K562 (cell line): Measurements from ENCODE around the gene EHBP1L1. TPM values are rescaled to one million over a fixed set of nuclear protein-coding genes. Genes with fewer than 3 reads are reported as not detected.
A peak's percentile ranks its signal among the peaks of the same experiment; 100 is the strongest.

ENCODE experiments used
- CBX2 ChIP-seq: fragments of 200-600 bp; sonication (generic); IDR thresholded peaks from one replicate; pipeline ENCODE4 v1.6.1; 2012; ENCODE audit warnings: mild to moderate bottlenecking, low read length, inconsistent platforms; ENCODE audit not compliant: insufficient read depth, poor library complexity, severe bottlenecking
- DACH1 ChIP-seq: fragments of 450-650 bp; IDR thresholded peaks from 2 replicates; pipeline ENCODE4 v1.6.1; 2018; ENCODE audit not compliant: partially characterized antibody
- EP400 ChIP-seq: fragments of 450-650 bp; IDR thresholded peaks from 2 replicates; pipeline ENCODE4 v1.6.1; 2017; ENCODE audit warnings: antibody characterized with exemption, mild to moderate bottlenecking, moderate library complexity
- HCFC1 ChIP-seq: IDR thresholded peaks from 2 replicates; pipeline ENCODE4 v1.6.1; 2012; ENCODE audit warnings: low read depth, low read length, improper control_type of control experiment
- HMG20B ChIP-seq: fragments of 250-450 bp; sonication (Bioruptor Pico); IDR thresholded peaks from 2 replicates; pipeline ENCODE4 v1.5.0; 2021; ENCODE audit warnings: mild to moderate bottlenecking
- MECOM ChIP-seq: fragments of 250-450 bp; sonication (Bioruptor Pico); IDR thresholded peaks from 2 replicates; pipeline ENCODE4 v1.8.0; 2022; ENCODE audit warnings: inconsistent platforms
- MTA3 ChIP-seq: fragments of 450-650 bp; formaldehyde crosslinking; IDR thresholded peaks from 2 replicates; pipeline ENCODE4 v1.6.1; 2017; ENCODE audit warnings: mild to moderate bottlenecking, borderline replicate concordance
- NCOA2 ChIP-seq, 2 experiments: fragments of 450-650 bp; IDR thresholded peaks; 2 replicates each; pipeline ENCODE4 v1.6.1; 2018; ENCODE audit warnings: mild to moderate bottlenecking in 2 of 2, moderate library complexity in 1 of 2; ENCODE audit not compliant: partially characterized antibody in 2 of 2
- PHF8 ChIP-seq: fragments of 200-600 bp; sonication (generic); IDR thresholded peaks from 2 replicates; pipeline ENCODE4 v1.6.1; 2012; ENCODE audit warnings: mixed run types, mild to moderate bottlenecking, inconsistent platforms, low read length, moderate library complexity, borderline replicate concordance
- RBM15 ChIP-seq: fragments of 200-400 bp; formaldehyde crosslinking; IDR thresholded peaks from 2 replicates; pipeline ENCODE4 v1.6.1; 2018; ENCODE audit warnings: mild to moderate bottlenecking, low read length, moderate library complexity; ENCODE audit not compliant: insufficient read depth
- RCOR1 ChIP-seq, 2 experiments: IDR thresholded peaks; 2 replicates each; pipeline ENCODE4 v1.6.1; 2012; ENCODE audit warnings: low read depth in 2 of 2, low read length in 2 of 2, borderline replicate concordance in 1 of 2, improper control_type of control experiment in 1 of 2
- SIN3A ChIP-seq, 2 experiments: fragments of 150-350 bp in 1 of 2; IDR thresholded peaks; 2 replicates each; pipeline ENCODE4 v1.6.1; 2011 to 2016; ENCODE audit warnings: borderline replicate concordance in 2 of 2, low read depth in 2 of 2, low read length in 2 of 2, mild to moderate bottlenecking in 2 of 2, moderate library complexity in 2 of 2; ENCODE audit not compliant: control insufficient read depth in 1 of 2
- SRSF7 ChIP-seq: fragments of 200-400 bp; formaldehyde crosslinking; optimal IDR thresholded peaks from 2 replicates; pipeline ENCODE3; 2017; ENCODE audit warnings: mild to moderate bottlenecking, low read depth, low read length
- XRCC5 ChIP-seq: fragments of 200-400 bp; formaldehyde crosslinking; IDR thresholded peaks from 2 replicates; pipeline ENCODE4 v1.6.1; 2017; ENCODE audit warnings: low read depth, mild to moderate bottlenecking, low read length
- ZBTB17 ChIP-seq: fragments of 450-650 bp; formaldehyde crosslinking; IDR thresholded peaks from 2 replicates; pipeline ENCODE4 v1.4.0; 2020; ENCODE audit warnings: mild to moderate bottlenecking
- ZFP30 ChIP-seq: fragments of 250-450 bp; sonication (Bioruptor Pico); IDR thresholded peaks from 2 replicates; pipeline ENCODE4 v1.8.0; 2022; ENCODE audit warnings: moderate library complexity, mild to moderate bottlenecking, inconsistent platforms, borderline replicate concordance
- ZNF696 ChIP-seq: fragments of 250-450 bp; sonication (Bioruptor Pico); conservative IDR thresholded peaks from 2 replicates; pipeline ENCODE4 v1.4.0; 2020; ENCODE audit warnings: mild to moderate bottlenecking, moderate library complexity
- polyA plus RNA-seq, 8 experiments: library from polyadenylated mRNA; depleted of rRNA in 4 of 8; stranded (reverse) in 5 of 8; unstranded in 3 of 8; fragments of >200 nt; fragmentation: Nextera tagmentation in 2 of 8; fragmentation: Illumina TruSeq in 1 of 8; extraction: Ambion mirVana in 2 of 8; extraction: Trizol in 1 of 8; gene quantifications; 2 replicates each; pipeline versions ENCODE4 v1.2.1 to v1.2.3, GENCODE V29; 2011 to 2014; ENCODE audit warnings: inconsistent platforms in 1 of 8, missing spikeins in 1 of 8
- total RNA-seq, 7 experiments: library from RNA; depleted of rRNA in 6 of 7; stranded (reverse); fragments of >200 nt in 6 of 7; fragmentation: Illumina TruSeq in 2 of 7; extraction: Trizol in 2 of 7; gene quantifications; 2 replicates each; pipeline versions ENCODE4 v1.2.1 to v1.2.3, GENCODE V29; 2011 to 2021; ENCODE audit warnings: low replicate concordance in 1 of 7
- TF ChIP-seq, protein P1 (sequence below): fragments of 450-650 bp; formaldehyde crosslinking; IDR thresholded peaks from 2 replicates; pipeline ENCODE4 v1.4.0; 2020; ENCODE audit warnings: mild to moderate bottlenecking, moderate library complexity
- TF ChIP-seq, protein P2 (sequence below): fragments of 250-450 bp; sonication (Bioruptor Pico); IDR thresholded peaks from 2 replicates; pipeline ENCODE4 v1.4.0; 2020
- TF ChIP-seq, protein P3 (sequence below): fragments of 450-650 bp; formaldehyde crosslinking; IDR thresholded peaks from 2 replicates; pipeline ENCODE4 v1.4.0; 2020; ENCODE audit warnings: mild to moderate bottlenecking

Gene EHBP1L1
- total and polyA plus RNA-seq, 9 of the 15 experiments (the other 6 are each of a cell fraction or from before 2014, with no cell fraction given): 0.03 to 87.1 (median 26.3) TPM

DNA sequence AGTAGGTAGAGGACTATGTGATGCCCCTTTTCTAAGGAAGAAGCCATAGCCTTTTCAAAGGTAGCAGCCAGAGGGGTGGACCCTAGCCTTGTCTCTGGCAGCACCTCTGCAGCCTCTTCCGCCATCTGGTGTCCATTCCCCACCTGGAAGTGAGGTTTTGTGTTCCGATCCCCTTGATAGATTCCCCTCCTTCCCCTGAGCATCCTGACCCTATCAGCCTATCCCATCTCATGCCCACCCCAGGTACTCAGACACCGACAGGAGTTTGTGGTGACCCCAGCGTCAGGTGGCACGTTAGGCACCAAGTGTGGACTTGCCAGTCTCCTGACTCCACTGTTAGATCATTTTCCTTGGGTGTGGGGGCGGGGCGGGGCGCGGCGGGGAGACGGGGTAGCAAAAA lies 3.9 kb upstream of the EHBP1L1 start (continued):
- TF ChIP-seq, protein P1, sequence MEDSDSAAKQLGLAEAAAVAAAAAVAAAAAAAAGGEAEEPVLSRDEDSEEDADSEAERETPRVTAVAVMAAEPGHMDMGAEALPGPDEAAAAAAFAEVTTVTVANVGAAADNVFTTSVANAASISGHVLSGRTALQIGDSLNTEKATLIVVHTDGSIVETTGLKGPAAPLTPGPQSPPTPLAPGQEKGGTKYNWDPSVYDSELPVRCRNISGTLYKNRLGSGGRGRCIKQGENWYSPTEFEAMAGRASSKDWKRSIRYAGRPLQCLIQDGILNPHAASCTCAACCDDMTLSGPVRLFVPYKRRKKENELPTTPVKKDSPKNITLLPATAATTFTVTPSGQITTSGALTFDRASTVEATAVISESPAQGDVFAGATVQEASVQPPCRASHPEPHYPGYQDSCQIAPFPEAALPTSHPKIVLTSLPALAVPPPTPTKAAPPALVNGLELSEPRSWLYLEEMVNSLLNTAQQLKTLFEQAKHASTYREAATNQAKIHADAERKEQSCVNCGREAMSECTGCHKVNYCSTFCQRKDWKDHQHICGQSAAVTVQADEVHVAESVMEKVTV: peak; percentile 68
- no peak for TF ChIP-seq ZNF696 (CRISPR knock-in tag)
- peak; percentile 20; the same call in 1 of the 2 replicates for TF ChIP-seq EP400
- TF ChIP-seq DACH1: no peak
- TF ChIP-seq ZBTB17 (CRISPR knock-in tag): no peak
- no peak for TF ChIP-seq HMG20B (CRISPR knock-in tag)
- no peak for TF ChIP-seq HCFC1
- TF ChIP-seq PHF8: no peak
- TF ChIP-seq ZFP30 (CRISPR knock-in tag): no peak
- TF ChIP-seq SIN3A (IDR thresholded peaks at IDR 0.05; ENCODE audit: borderline replicate concordance in 2 of 2, control insufficient read depth in 1 of 2, low read depth in 2 of 2, low read length in 2 of 2): peak in 1 of 2 experiments; percentile 48; a peak in 2 of 4 replicates
- TF ChIP-seq RCOR1 (IDR thresholded peaks at IDR 0.05; ENCODE audit: borderline replicate concordance in 1 of 2, low read depth in 2 of 2, low read length in 2 of 2): 0 out of 4 replicates have a peak, but pooled peaks of 1 of the 2 experiments have one; percentile 20
- TF ChIP-seq, protein P2, sequence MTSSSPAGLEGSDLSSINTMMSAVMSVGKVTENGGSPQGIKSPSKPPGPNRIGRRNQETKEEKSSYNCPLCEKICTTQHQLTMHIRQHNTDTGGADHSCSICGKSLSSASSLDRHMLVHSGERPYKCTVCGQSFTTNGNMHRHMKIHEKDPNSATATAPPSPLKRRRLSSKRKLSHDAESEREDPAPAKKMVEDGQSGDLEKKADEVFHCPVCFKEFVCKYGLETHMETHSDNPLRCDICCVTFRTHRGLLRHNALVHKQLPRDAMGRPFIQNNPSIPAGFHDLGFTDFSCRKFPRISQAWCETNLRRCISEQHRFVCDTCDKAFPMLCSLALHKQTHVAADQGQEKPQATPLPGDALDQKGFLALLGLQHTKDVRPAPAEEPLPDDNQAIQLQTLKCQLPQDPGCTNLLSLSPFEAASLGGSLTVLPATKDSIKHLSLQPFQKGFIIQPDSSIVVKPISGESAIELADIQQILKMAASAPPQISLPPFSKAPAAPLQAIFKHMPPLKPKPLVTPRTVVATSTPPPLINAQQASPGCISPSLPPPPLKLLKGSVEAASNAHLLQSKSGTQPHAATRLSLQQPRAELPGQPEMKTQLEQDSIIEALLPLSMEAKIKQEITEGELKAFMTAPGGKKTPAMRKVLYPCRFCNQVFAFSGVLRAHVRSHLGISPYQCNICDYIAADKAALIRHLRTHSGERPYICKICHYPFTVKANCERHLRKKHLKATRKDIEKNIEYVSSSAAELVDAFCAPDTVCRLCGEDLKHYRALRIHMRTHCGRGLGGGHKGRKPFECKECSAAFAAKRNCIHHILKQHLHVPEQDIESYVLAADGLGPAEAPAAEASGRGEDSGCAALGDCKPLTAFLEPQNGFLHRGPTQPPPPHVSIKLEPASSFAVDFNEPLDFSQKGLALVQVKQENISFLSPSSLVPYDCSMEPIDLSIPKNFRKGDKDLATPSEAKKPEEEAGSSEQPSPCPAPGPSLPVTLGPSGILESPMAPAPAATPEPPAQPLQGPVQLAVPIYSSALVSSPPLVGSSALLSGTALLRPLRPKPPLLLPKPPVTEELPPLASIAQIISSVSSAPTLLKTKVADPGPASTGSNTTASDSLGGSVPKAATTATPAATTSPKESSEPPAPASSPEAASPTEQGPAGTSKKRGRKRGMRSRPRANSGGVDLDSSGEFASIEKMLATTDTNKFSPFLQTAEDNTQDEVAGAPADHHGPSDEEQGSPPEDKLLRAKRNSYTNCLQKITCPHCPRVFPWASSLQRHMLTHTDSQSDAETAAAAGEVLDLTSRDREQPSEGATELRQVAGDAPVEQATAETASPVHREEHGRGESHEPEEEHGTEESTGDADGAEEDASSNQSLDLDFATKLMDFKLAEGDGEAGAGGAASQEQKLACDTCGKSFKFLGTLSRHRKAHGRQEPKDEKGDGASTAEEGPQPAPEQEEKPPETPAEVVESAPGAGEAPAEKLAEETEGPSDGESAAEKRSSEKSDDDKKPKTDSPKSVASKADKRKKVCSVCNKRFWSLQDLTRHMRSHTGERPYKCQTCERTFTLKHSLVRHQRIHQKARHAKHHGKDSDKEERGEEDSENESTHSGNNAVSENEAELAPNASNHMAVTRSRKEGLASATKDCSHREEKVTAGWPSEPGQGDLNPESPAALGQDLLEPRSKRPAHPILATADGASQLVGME (CRISPR knock-in tag): no peak
- 0 out of 2 replicates have a peak, but pooled peaks have one; percentile 30 for TF ChIP-seq XRCC5
- no peak for TF ChIP-seq MECOM (CRISPR knock-in tag)
- no peak for TF ChIP-seq NCOA2 (IDR thresholded peaks at IDR 0.05; ENCODE audit: partially characterized antibody in 2 of 2)
- TF ChIP-seq, protein P3, sequence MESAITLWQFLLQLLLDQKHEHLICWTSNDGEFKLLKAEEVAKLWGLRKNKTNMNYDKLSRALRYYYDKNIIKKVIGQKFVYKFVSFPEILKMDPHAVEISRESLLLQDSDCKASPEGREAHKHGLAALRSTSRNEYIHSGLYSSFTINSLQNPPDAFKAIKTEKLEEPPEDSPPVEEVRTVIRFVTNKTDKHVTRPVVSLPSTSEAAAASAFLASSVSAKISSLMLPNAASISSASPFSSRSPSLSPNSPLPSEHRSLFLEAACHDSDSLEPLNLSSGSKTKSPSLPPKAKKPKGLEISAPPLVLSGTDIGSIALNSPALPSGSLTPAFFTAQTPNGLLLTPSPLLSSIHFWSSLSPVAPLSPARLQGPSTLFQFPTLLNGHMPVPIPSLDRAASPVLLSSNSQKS (CRISPR knock-in tag): no peak
- no peak for TF ChIP-seq RBM15
- TF ChIP-seq CBX2: no peak
- no peak for TF ChIP-seq SRSF7
- no peak for TF ChIP-seq MTA3
